ENCODE measurements around the gene TMPRSS9.
"Not testable (repeated sequence)": the region's sequence is repeated elsewhere in the genome, so short reads cannot be mapped to it uniquely, and the experiment has no call there.

TMPRSS9 gene

GRCh38 chr19:2462635-2463421 is 102.8 kb downstream of the TMPRSS9 start:
- DNase-seq (ENCODE audit: low read depth): peak; percentile 99

- DNase-seq (ENCODE audit: low read depth): not testable (repeated sequence)
These were observed 103.6 kb downstream of the TMPRSS9 start for GRCh38 chr19:2463694-2464093.

GRCh38 chr19:2464389-2464788 is 104.3 kb downstream of the TMPRSS9 start:
- no peak for DNase-seq (ENCODE audit: low read depth)

GRCh38 chr19:2468596-2468995 is 108.5 kb downstream of the TMPRSS9 start:
- no peak for DNase-seq (ENCODE audit: low read depth)

- DNase-seq (ENCODE audit: low read depth): peak; percentile 53
These were observed 109.2 kb downstream of the TMPRSS9 start for GRCh38 chr19:2469102-2469914.

- not testable (repeated sequence) for DNase-seq (ENCODE audit: low read depth)
These were observed 109.8 kb downstream of the TMPRSS9 start for GRCh38 chr19:2469915-2470200.

- peak; percentile 81 for DNase-seq (ENCODE audit: low read depth)
These were observed 114.4 kb downstream of the TMPRSS9 start for GRCh38 chr19:2474232-2475017.

- peak; percentile 54 for DNase-seq (ENCODE audit: low read depth)
These were observed 115.1 kb downstream of the TMPRSS9 start for GRCh38 chr19:2475018-2475701.
